Tibial artery (tissue), 4 donors: ENCODE data around the gene OR10H1.
"Not testable (repeated sequence)": the region's sequence is repeated elsewhere in the genome, so short reads cannot be mapped to it uniquely, and the experiment has no call there.

Source experiments
- DNase-seq, 2 donors: peaks; one replicate each; pipeline ENCODE4 v3.0.0-alpha.2; 2019
- H3K27ac ChIP-seq, 2 donors: fragments of 200-600 bp; sonication (generic) in 1 of 2; 1 replicate in 1 of 2; 2 replicates in 1 of 2; pipeline ENCODE4 v1.5.1; 2018 to 2019; ENCODE audit warnings: mild to moderate bottlenecking in 1 of 2
- H3K27me3 ChIP-seq, 2 donors: fragments of 200-600 bp; sonication (generic) in 1 of 2; one replicate each; pipeline versions ENCODE4 v1.5.1 to v1.6.0; 2016 to 2019
- H3K36me3 ChIP-seq, 3 donors: fragments of 200-600 bp; sonication (generic) in 2 of 3; one replicate each; pipeline ENCODE4 v1.5.1; 2016 to 2019; ENCODE audit warnings: mild to moderate bottlenecking in 2 of 3
- H3K4me1 ChIP-seq, 4 donors: fragments of 200-600 bp; sonication (generic) in 2 of 4; 1 replicate in 3 of 4; 2 replicates in 1 of 4; pipeline ENCODE4 v1.5.1; 2016 to 2019
- H3K4me3 ChIP-seq, 2 donors: fragments of 200-600 bp; sonication (generic) in 1 of 2; 1 replicate in 1 of 2; 2 replicates in 1 of 2; pipeline ENCODE4 v1.5.1; 2018 to 2019; ENCODE audit warnings: mild to moderate bottlenecking in 2 of 2
- H3K9me3 ChIP-seq, 3 donors: fragments of 200-600 bp; sonication (generic) in 1 of 3; one replicate each; pipeline ENCODE4 v1.5.1; 2016 to 2019
- intact Hi-C: fragments of 100-400 bp; cut with DNase I; formaldehyde crosslinking; loops from one replicate; pipeline ENCODE4 v1.15.0; 2023; ENCODE audit warnings: low total_unique reads
- TF ChIP-seq, protein P1 (sequence below), 2 experiments: fragments of 200-600 bp in 1 of 2; fragments of 450-650 bp in 1 of 2; IDR thresholded peaks; one replicate each; pipeline ENCODE4 v1.5.1; 2017 to 2019; ENCODE audit warnings: antibody characterized with exemption in 2 of 2, mild to moderate bottlenecking in 1 of 2, moderate library complexity in 1 of 2

The OR10H1 gene

DNA sequence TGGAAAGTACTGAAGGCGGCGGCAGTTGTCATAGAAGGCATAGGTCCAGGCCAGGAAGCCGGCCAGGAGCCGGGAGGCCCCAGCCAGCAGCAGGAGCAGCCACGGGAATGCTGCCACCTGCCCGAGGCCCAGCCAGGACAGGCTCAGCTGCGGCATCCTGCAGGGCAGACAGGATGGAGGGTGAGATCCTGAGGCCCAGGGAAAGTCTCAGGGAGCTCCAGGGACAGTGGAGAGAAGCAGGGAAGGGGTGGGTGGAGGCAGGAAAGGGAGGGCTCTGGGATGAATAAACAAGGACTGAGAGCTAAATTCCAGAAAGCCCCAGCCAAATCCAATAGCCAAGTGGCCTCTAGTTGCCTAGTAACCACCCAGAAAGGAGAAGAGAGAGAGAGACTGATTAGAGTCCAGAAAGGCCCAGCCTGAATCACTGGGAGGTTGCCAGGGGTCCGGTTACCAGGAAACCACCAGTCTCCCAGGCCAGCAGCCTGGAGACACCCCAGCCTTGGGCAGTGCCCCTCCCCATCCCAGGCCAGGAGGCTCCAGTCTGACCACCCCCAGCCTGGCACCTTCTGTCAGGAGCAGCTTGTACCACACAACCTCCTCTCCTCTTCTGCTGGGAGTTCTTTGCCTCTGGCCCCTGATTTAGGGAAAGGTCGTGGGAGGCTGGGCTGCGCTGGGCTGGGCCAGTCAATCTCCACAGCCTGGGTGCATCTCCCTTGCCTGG is 35.5 kb downstream of the OR10H1 start:
- H3K9me3 ChIP-seq, result no peaks in the 10 kb centered on the region
- peaks cover 0 to 17% (median 13%) of the 10 kb centered on the region in 4 donors for H3K4me1 ChIP-seq
- intact Hi-C loops, result no loop called here
- peak; percentile 54 to 82 for DNase-seq
- H3K36me3 ChIP-seq, result no peaks in the 10 kb centered on the region
- H3K4me3 ChIP-seq, result no peak overlapping the region
- peak overlapping the region; percentile 35 to 63 for H3K27ac ChIP-seq
- H3K27me3 ChIP-seq, result no peaks in the 10 kb centered on the region
- TF ChIP-seq, protein P1, sequence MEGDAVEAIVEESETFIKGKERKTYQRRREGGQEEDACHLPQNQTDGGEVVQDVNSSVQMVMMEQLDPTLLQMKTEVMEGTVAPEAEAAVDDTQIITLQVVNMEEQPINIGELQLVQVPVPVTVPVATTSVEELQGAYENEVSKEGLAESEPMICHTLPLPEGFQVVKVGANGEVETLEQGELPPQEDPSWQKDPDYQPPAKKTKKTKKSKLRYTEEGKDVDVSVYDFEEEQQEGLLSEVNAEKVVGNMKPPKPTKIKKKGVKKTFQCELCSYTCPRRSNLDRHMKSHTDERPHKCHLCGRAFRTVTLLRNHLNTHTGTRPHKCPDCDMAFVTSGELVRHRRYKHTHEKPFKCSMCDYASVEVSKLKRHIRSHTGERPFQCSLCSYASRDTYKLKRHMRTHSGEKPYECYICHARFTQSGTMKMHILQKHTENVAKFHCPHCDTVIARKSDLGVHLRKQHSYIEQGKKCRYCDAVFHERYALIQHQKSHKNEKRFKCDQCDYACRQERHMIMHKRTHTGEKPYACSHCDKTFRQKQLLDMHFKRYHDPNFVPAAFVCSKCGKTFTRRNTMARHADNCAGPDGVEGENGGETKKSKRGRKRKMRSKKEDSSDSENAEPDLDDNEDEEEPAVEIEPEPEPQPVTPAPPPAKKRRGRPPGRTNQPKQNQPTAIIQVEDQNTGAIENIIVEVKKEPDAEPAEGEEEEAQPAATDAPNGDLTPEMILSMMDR (IDR thresholded peaks at IDR 0.05), result no peak

GRCh38 chr19:15776991-15777970 is 38.2 kb downstream of the OR10H1 start:
- TF ChIP-seq, protein P1 (IDR thresholded peaks at IDR 0.05), result no peak

DNA sequence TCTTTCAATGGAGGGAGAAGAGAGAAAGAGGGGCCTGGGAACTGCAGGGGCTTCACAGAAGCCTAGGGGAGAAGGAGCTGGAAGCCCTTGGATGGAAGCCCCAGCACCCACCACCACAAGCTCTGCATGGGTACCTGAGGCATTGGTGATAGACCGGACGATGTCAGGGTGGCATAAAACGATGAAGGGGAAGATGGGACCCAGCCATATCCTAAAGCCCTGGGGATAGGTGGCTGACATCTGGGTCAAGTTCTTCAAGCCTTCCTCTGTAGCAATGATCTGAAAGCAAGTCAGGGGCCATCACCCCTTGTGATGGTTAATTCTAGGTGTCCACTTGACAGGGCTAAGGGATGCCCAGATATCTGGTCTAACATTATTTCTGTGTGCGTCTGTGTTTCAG is 39.2 kb downstream of the OR10H1 start:
- no peak for DNase-seq
- intact Hi-C loops, result no loop called here

More at GRCh38 chr19:15776991-15777970, 38.2 kb downstream of the OR10H1 start:
- Histone ChIP-seq H3K27ac (no peak overlapping the region), H3K4me1 (peaks cover 0 to 17% (median 13%) of the 10 kb centered on the region in 4 donors), H3K4me3 (no peak overlapping the region), H3K36me3 (peaks cover 0 to 13% (median 0%) of the 10 kb centered on the region in 3 donors), H3K27me3 (no peaks in the 10 kb centered on the region), H3K9me3 (no peaks in the 10 kb centered on the region)
- DNase-seq, result no peak
- intact Hi-C loops, result no loop called here

GRCh38 chr19:15775249-15775648 is 40.2 kb downstream of the OR10H1 start:
- peaks cover 0 to 27% (median 0%) of the 10 kb centered on the region in 3 donors for H3K36me3 ChIP-seq
- H3K4me3 ChIP-seq, result no peak overlapping the region
- intact Hi-C loops, result no loop called here
- no peak for DNase-seq
- H3K27ac ChIP-seq, result no peak overlapping the region
- no peaks in the 10 kb centered on the region for H3K27me3 ChIP-seq
- no peaks in the 10 kb centered on the region for H3K9me3 ChIP-seq
- H3K4me1 ChIP-seq, result peaks cover 0 to 9% (median 6%) of the 10 kb centered on the region in 4 donors
- TF ChIP-seq, protein P1 (IDR thresholded peaks at IDR 0.05), result no peak

More for the DNA sequence above, 39.2 kb downstream of the OR10H1 start:
- no peak overlapping the region for H3K4me3 ChIP-seq
- peaks cover 0 to 17% (median 13%) of the 10 kb centered on the region in 4 donors for H3K4me1 ChIP-seq
- TF ChIP-seq, protein P1 (IDR thresholded peaks at IDR 0.05), result no peak
- H3K36me3 ChIP-seq, result peaks cover 0 to 17% (median 0%) of the 10 kb centered on the region in 3 donors
- no peaks in the 10 kb centered on the region for H3K9me3 ChIP-seq
- no peaks in the 10 kb centered on the region for H3K27me3 ChIP-seq
- no peak overlapping the region for H3K27ac ChIP-seq

DNA sequence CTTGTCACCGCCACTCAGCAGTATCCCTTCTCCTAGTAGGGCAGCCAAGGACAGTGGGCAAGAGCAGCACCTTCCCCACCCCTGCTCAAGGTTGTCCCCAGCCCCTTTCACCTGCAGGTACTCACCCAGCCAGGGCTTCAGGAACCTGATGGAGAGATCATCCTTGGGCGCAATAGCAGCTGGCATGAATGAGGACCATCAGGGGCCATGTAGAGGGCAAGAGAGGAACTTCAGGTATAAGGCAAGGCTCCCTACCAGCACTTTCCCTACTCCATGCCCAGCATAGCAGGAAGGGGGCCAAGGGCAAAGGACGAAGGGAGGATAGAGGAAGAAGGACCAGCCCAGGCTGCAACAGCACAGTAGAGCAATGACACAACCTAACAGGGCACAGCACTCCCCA is 41.3 kb downstream of the OR10H1 start:
- H3K4me1 ChIP-seq, H3K27me3 ChIP-seq, H3K4me3 ChIP-seq, H3K27ac ChIP-seq, DNase-seq, H3K9me3 ChIP-seq, intact Hi-C loops: not testable (repeated sequence)
- peaks cover 0 to 35% (median 0%) of the 10 kb centered on the region in 3 donors for H3K36me3 ChIP-seq
